MM.1S (cell line): ENCODE results near the gene NPR2.
A peak's percentile ranks its signal among the peaks of the same experiment; 100 is the strongest.

Experiments used
- EZH2 ChIP-seq: fragments of 300-600 bp; sonication (generic); optimal IDR thresholded peaks from 2 replicates; pipeline ENCODE3; 2017; ENCODE audit warnings: low read depth, mild to moderate bottlenecking, antibody characterized with exemption, low read length, mixed read lengths
- TF ChIP-seq, protein P1 (sequence below): fragments of 300-600 bp; sonication (generic); IDR thresholded peaks from 2 replicates; pipeline ENCODE4 v1.5.1; 2016; ENCODE audit warnings: antibody characterized with exemption, low read length, mixed read lengths

DNA sequence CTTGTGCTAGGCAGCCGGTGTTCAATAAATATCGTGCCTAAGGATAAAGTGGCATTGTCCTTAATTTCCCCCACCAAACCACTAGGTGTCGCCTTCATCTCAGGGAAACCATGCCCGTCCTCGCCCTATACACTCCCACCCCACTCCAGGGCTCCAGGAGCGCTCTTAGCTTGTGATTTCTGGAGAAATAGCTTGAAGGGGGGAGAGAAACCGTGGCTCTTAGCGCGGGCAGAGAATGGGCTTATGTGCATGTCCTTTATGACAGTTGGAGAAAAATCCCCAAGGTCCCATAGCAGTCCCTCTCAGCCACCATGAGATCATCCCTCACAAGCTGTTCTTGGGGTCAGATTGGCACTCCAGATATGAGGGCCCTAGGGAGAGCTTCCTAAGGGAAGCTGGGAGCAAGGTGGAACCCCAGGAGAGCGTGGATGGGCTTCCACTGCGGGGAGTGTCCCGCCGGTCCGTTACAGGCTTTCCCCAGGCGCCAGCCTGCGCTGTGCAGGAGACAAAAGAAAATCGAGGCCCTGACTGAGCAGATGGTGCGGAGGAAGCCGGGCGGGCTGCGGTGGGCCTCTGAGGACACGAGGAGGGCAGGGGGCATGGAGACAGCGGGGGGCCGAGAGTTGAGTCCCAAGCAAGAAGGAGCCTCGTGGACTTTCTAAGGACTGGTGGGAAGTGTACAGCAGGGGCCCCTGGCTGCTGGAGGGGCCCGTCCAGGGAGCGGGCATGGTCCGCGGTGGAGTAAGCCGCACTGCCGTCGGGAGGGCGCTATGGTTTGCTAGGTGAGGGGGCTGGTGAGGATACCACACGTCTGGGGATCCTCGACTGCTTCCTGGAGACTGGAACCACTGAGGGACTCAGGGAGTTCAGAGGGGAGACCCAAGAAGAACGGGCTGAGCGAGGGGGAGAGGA, 750 bp upstream of the NPR2 start:
- TF ChIP-seq, protein P1, sequence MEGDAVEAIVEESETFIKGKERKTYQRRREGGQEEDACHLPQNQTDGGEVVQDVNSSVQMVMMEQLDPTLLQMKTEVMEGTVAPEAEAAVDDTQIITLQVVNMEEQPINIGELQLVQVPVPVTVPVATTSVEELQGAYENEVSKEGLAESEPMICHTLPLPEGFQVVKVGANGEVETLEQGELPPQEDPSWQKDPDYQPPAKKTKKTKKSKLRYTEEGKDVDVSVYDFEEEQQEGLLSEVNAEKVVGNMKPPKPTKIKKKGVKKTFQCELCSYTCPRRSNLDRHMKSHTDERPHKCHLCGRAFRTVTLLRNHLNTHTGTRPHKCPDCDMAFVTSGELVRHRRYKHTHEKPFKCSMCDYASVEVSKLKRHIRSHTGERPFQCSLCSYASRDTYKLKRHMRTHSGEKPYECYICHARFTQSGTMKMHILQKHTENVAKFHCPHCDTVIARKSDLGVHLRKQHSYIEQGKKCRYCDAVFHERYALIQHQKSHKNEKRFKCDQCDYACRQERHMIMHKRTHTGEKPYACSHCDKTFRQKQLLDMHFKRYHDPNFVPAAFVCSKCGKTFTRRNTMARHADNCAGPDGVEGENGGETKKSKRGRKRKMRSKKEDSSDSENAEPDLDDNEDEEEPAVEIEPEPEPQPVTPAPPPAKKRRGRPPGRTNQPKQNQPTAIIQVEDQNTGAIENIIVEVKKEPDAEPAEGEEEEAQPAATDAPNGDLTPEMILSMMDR = peak; percentile 85
- TF ChIP-seq EZH2 = no peak
